OCI-LY3 (cell line): ENCODE results near the gene MGA.

Source experiments
- H2AFZ ChIP-seq: fragments of 200-600, 300-600 bp; shearing (Covaris generic); 2 replicates; pipeline ENCODE4 v1.6.0; 2014; ENCODE audit warnings: antibody characterized with exemption, low read depth, low read length
- H3K27ac ChIP-seq: fragments of 200-600, 300-600 bp; sonication (generic); 2 replicates; pipeline ENCODE4 v1.5.1; 2014; ENCODE audit warnings: mild to moderate bottlenecking, low read length, moderate library complexity, mixed read lengths
- H3K27me3 ChIP-seq: fragments of 200-600, 300-600 bp; sonication (generic); 2 replicates; pipeline ENCODE4 v1.6.1; 2014; ENCODE audit warnings: low read depth, low read length, mixed read lengths
- H3K36me3 ChIP-seq: fragments of 200-600, 300-600 bp; sonication (generic); replicated peaks from 2 replicates; pipeline ENCODE3; 2014; ENCODE audit warnings: low read depth, low read length, mixed read lengths
- H3K4me1 ChIP-seq: fragments of 300-600, 200-600 bp; sonication (generic); 2 replicates; pipeline ENCODE4 v1.6.1; 2014; ENCODE audit warnings: low read length, mixed read lengths
- H3K4me2 ChIP-seq: fragments of 200-600, 300-600 bp; sonication (generic); 2 replicates; pipeline ENCODE4 v1.6.1; 2014; ENCODE audit warnings: low read length, mixed read lengths
- H3K4me3 ChIP-seq: fragments of 300-600, 200-600 bp; sonication (generic); 2 replicates; pipeline ENCODE4 v1.5.1; 2014; ENCODE audit warnings: antibody characterized with exemption, mild to moderate bottlenecking, low read length, moderate library complexity
- H3K79me2 ChIP-seq: fragments of 300-600, 200-600 bp; shearing (Covaris generic); 2 replicates; pipeline ENCODE4 v1.6.1; 2014; ENCODE audit warnings: mild to moderate bottlenecking, low read length, mixed read lengths
- H3K9ac ChIP-seq: fragments of 300-600, 200-600 bp; shearing (Covaris generic); 2 replicates; pipeline ENCODE4 v1.6.0; 2014; ENCODE audit warnings: mild to moderate bottlenecking, low read length, moderate library complexity
- H3K9me3 ChIP-seq: fragments of 200-600, 300-600 bp; shearing (Covaris generic); 2 replicates; pipeline ENCODE4 v1.6.1; 2014; ENCODE audit warnings: low read length, mixed read lengths; ENCODE audit not compliant: insufficient read depth
- H4K20me1 ChIP-seq: fragments of 200-600, 300-600 bp; sonication (generic); 2 replicates; pipeline ENCODE4 v1.6.1; 2016; ENCODE audit warnings: low read length, mixed read lengths; ENCODE audit not compliant: insufficient read depth
- EZH2phosphoT487 ChIP-seq: fragments of 200-600 bp; shearing (Covaris generic); IDR thresholded peaks from 2 replicates; pipeline ENCODE4 v1.6.1; 2018; ENCODE audit warnings: antibody characterized with exemption, mixed run types, low read depth
- TF ChIP-seq, protein P1 (sequence below): fragments of 200-600, 300-600 bp; sonication (generic); IDR thresholded peaks from 2 replicates; pipeline ENCODE4 v1.5.1; 2014; ENCODE audit warnings: antibody characterized with exemption, low read length, low read depth

Gene MGA

DNA sequence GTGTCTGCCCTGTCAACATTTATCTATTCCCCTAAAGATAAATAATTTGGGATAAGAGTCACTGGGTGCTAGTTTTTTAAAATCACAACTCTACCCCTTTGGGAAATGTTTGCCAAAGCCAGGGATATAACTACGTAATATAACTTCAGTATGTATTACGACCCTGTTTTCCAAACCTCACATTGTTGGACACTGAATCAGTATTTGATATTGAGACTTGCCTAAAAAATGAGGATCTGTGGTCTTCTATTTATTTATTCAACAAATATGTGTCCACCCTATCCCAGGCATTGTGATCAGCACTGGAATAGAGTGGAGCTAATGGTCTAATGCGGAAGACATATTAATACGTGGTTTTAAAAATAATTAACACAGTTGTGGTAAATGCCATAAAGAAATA lies 4.5 kb upstream of the MGA start:
- peaks cover 3% of the 10 kb centered on the region for H3K79me2 ChIP-seq
- H3K27ac ChIP-seq = no peak overlapping the region
- peaks cover 3% of the 10 kb centered on the region; the same call in 1 of the 2 replicates for H3K27me3 ChIP-seq
- H3K36me3 ChIP-seq = no peaks in the 10 kb centered on the region
- peaks cover 6% of the 10 kb centered on the region for H3K4me1 ChIP-seq
- H3K4me2 ChIP-seq = no peak overlapping the region
- no peak overlapping the region for H2AFZ ChIP-seq
- no peak overlapping the region for H3K9ac ChIP-seq
- no peaks in the 10 kb centered on the region for H4K20me1 ChIP-seq
- TF ChIP-seq, protein P1, sequence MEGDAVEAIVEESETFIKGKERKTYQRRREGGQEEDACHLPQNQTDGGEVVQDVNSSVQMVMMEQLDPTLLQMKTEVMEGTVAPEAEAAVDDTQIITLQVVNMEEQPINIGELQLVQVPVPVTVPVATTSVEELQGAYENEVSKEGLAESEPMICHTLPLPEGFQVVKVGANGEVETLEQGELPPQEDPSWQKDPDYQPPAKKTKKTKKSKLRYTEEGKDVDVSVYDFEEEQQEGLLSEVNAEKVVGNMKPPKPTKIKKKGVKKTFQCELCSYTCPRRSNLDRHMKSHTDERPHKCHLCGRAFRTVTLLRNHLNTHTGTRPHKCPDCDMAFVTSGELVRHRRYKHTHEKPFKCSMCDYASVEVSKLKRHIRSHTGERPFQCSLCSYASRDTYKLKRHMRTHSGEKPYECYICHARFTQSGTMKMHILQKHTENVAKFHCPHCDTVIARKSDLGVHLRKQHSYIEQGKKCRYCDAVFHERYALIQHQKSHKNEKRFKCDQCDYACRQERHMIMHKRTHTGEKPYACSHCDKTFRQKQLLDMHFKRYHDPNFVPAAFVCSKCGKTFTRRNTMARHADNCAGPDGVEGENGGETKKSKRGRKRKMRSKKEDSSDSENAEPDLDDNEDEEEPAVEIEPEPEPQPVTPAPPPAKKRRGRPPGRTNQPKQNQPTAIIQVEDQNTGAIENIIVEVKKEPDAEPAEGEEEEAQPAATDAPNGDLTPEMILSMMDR = no peak
- TF ChIP-seq EZH2phosphoT487 = no peak
- peaks cover 3% of the 10 kb centered on the region; the same call in 1 of the 2 replicates for H3K9me3 ChIP-seq
- H3K4me3 ChIP-seq = no peak overlapping the region

DNA sequence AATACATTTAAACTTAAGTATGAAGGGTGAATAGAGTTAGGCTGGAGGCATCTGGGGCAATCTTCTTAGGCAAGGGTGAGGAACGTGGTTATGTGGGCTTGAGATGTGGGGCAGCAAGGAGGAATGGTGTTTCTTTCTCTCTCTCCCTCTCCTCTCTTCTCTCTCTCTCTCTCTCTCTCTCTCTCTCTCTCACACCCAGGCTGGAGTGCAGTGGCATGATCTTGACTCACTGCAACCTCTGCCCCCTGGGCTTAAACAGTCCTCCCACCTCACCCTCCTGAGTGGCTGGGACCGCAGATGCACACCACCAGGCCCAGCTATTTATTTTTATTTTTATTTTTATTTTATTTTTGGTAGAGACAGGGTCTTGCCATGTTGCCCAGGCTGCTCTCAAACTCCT lies 4.0 kb upstream of the MGA start:
- H3K27ac ChIP-seq = no peak overlapping the region
- TF ChIP-seq, protein P1 = no peak
- no peak for TF ChIP-seq EZH2phosphoT487
- no peak overlapping the region for H2AFZ ChIP-seq
- H3K27me3 ChIP-seq = peaks cover under 1% of the 10 kb centered on the region; the same call in 1 of the 2 replicates
- H3K9me3 ChIP-seq = 0 out of 2 replicates have a peak, but pooled peaks cover 3% of the 10 kb centered on the region
- H3K79me2 ChIP-seq = peaks cover 8% of the 10 kb centered on the region
- no peak overlapping the region for H3K4me3 ChIP-seq
- H4K20me1 ChIP-seq = no peaks in the 10 kb centered on the region
- no peak overlapping the region for H3K4me2 ChIP-seq
- peaks cover 1% of the 10 kb centered on the region for H3K36me3 ChIP-seq
- H3K9ac ChIP-seq = no peak overlapping the region
- H3K4me1 ChIP-seq = peaks cover 11% of the 10 kb centered on the region

DNA sequence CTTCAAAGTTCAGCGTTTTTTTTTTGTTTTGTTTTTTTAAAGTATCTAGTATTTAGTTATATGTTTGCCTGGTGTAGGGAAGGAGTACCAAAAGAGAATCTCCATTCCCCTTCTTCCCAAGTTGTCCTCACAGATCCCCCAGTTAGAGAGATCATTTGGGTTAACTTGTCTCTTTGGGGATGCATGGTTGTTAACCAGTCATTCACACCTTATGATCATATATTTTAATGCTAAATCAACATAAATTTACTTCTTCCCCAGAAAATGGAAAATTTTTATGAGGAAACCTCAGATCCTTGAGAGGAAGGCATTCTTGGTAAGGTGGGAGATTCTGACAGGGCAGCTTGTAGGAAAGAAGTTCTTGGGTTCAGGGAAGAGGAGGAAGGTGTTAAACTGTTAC lies 1.5 kb upstream of the MGA start:
- no peaks in the 10 kb centered on the region for H3K27me3 ChIP-seq
- H3K4me3 ChIP-seq = no peak overlapping the region
- peaks cover 33% of the 10 kb centered on the region for H3K79me2 ChIP-seq
- peaks cover 19% of the 10 kb centered on the region for H3K4me1 ChIP-seq
- H2AFZ ChIP-seq = no peak overlapping the region
- H3K36me3 ChIP-seq = peaks cover 7% of the 10 kb centered on the region
- H3K4me2 ChIP-seq = no peak overlapping the region
- TF ChIP-seq EZH2phosphoT487 = no peak
- TF ChIP-seq, protein P1 = no peak
- no peak overlapping the region for H3K27ac ChIP-seq
- H3K9ac ChIP-seq = no peak overlapping the region
- peaks cover 3% of the 10 kb centered on the region; the same call in 1 of the 2 replicates for H4K20me1 ChIP-seq
- 0 out of 2 replicates have a peak, but pooled peaks cover 3% of the 10 kb centered on the region for H3K9me3 ChIP-seq

DNA sequence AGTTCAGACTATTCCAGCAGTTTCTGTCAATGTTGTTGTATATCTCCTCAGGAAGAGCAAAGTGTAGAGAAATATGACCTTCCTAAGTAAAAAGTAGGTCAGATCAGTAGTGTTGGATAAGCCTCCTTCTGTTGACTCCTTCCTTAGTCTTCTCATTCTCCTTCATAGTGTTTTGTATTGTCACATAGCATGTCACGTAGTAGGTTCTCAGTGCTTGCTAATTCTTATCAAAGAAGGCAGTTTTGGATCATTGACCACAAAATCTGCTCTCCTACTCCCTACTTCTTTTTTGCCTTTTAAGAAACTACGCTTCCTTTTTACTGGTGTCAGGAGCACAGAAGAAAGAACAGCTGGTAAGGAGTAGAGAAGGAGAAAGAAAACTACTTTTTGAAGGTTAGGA lies 1.0 kb upstream of the MGA start:
- TF ChIP-seq, protein P1 = no peak
- TF ChIP-seq EZH2phosphoT487 = no peak
- H3K79me2 ChIP-seq = peaks cover 38% of the 10 kb centered on the region
- H3K4me2 ChIP-seq = no peak overlapping the region
- H3K9me3 ChIP-seq = 0 out of 2 replicates have a peak, but pooled peaks cover 3% of the 10 kb centered on the region
- H3K4me3 ChIP-seq = no peak overlapping the region
- H3K27me3 ChIP-seq = no peaks in the 10 kb centered on the region
- H3K4me1 ChIP-seq = peaks cover 19% of the 10 kb centered on the region
- H2AFZ ChIP-seq = no peak overlapping the region
- no peak overlapping the region for H3K27ac ChIP-seq
- peaks cover 7% of the 10 kb centered on the region for H3K36me3 ChIP-seq
- no peak overlapping the region for H3K9ac ChIP-seq
- H4K20me1 ChIP-seq = peaks cover 3% of the 10 kb centered on the region; the same call in 1 of the 2 replicates
